Activated naive CD4-positive, alpha-beta T cell (primary cell): ENCODE measurements around the gene ZC2HC1C.
"Not testable (repeated sequence)": the region's sequence is repeated elsewhere in the genome, so short reads cannot be mapped to it uniquely, and the experiment has no call there.

Source experiments
- DNase-seq, 4 experiments: peaks; one replicate each; lab custom pipeline; 2025; lab: John Stamatoyannopoulos, UW

Gene ZC2HC1C

GRCh38 chr14:75054421-75054820 lies 15.0 kb upstream of the ZC2HC1C start:
- no peak for DNase-seq

- no peak for DNase-seq
These were observed 9.8 kb upstream of the ZC2HC1C start for GRCh38 chr14:75059642-75060041.

GRCh38 chr14:75060420-75060819 lies 9.0 kb upstream of the ZC2HC1C start:
- DNase-seq: no peak

GRCh38 chr14:75063013-75063412 lies 6.4 kb upstream of the ZC2HC1C start:
- DNase-seq: no peak

GRCh38 chr14:75063491-75064204 lies 5.8 kb upstream of the ZC2HC1C start, which contains the start of gene ACYP1:
TSS of gene ACYP1 (minus strand) at chr14:75064024. CDS start at chr14:75063553, 471 bp downstream.
- peak; percentile 75 to 85 (median 80) for DNase-seq

GRCh38 chr14:75064205-75064567 lies 5.3 kb upstream of the ZC2HC1C start:
- DNase-seq: no peak

GRCh38 chr14:75066691-75067090 lies 2.8 kb upstream of the ZC2HC1C start:
- DNase-seq: no peak

GRCh38 chr14:75067212-75067611 lies 2.2 kb upstream of the ZC2HC1C start:
- no peak for DNase-seq

- not testable (repeated sequence) for DNase-seq
These were observed 1.7 kb upstream of the ZC2HC1C start for GRCh38 chr14:75067765-75068164.

GRCh38 chr14:75068294-75069120 lies 934 bp upstream of the ZC2HC1C start:
- no peak for DNase-seq

- DNase-seq: no peak
These were observed 337 bp downstream of the ZC2HC1C start for GRCh38 chr14:75069811-75070145.

- DNase-seq: no peak
These were observed 942 bp downstream of the ZC2HC1C start for GRCh38 chr14:75070383-75070782.

- DNase-seq: no peak
These were observed 8.4 kb downstream of the ZC2HC1C start for GRCh38 chr14:75077794-75078193.

- no peak for DNase-seq
These were observed 10.1 kb downstream of the ZC2HC1C start for GRCh38 chr14:75079521-75079920.

- no peak for DNase-seq
These were observed 12.3 kb downstream of the ZC2HC1C start for GRCh38 chr14:75081660-75082229.

- DNase-seq: no peak
These were observed 13.8 kb downstream of the ZC2HC1C start for GRCh38 chr14:75083271-75083670.

- no peak for DNase-seq
These were observed 15.1 kb downstream of the ZC2HC1C start for GRCh38 chr14:75084513-75084912.

GRCh38 chr14:75088153-75088552 lies 18.7 kb downstream of the ZC2HC1C start:
- no peak for DNase-seq

GRCh38 chr14:75088566-75089373 lies 19.3 kb downstream of the ZC2HC1C start:
- DNase-seq: no peak

- no peak for DNase-seq
These were observed 20.9 kb downstream of the ZC2HC1C start for GRCh38 chr14:75090353-75090752.

- DNase-seq: no peak
These were observed 21.8 kb downstream of the ZC2HC1C start for GRCh38 chr14:75091251-75091650.

GRCh38 chr14:75092698-75093097 lies 23.3 kb downstream of the ZC2HC1C start:
- no peak for DNase-seq
